Endodermal cell (in vitro differentiated cells): ENCODE results near the gene NOL8. TPM values are rescaled to one million over a fixed set of nuclear protein-coding genes. Genes with fewer than 3 reads are reported as not detected.

Experiments
- DNase-seq: peaks from one replicate; pipeline ENCODE4 v3.0.0-alpha.2; 2017
- H3K27ac ChIP-seq: 2 replicates; pipeline ENCODE4 v1.5.1; 2013; ENCODE audit warnings: mild to moderate bottlenecking, low read depth, low read length, moderate library complexity
- H3K27me3 ChIP-seq: 2 replicates; pipeline ENCODE4 v1.6.1; 2013; ENCODE audit warnings: mild to moderate bottlenecking, low read length, moderate library complexity; ENCODE audit not compliant: insufficient read depth, control insufficient read depth, poor library complexity, severe bottlenecking
- H3K36me3 ChIP-seq: 2 replicates; pipeline ENCODE4 v1.7.0; 2013; ENCODE audit warnings: mild to moderate bottlenecking, low read length, moderate library complexity; ENCODE audit not compliant: control insufficient read depth, insufficient read depth
- H3K4me1 ChIP-seq: one replicate; pipeline ENCODE4 v1.7.0; 2013; ENCODE audit warnings: low read length; ENCODE audit not compliant: control insufficient read depth, insufficient read depth
- H3K4me3 ChIP-seq: 2 replicates; pipeline ENCODE4 v1.5.1; 2013; ENCODE audit warnings: mild to moderate bottlenecking, low read length, moderate library complexity
- H3K9ac ChIP-seq: 2 replicates; pipeline ENCODE4 v1.6.1; 2013; ENCODE audit warnings: mild to moderate bottlenecking, low read length, moderate library complexity; ENCODE audit not compliant: poor library complexity, severe bottlenecking; ENCODE audit errors: extremely low read depth
- H3K9me3 ChIP-seq: 2 replicates; pipeline ENCODE4 v1.6.1; 2013; ENCODE audit warnings: mild to moderate bottlenecking, low read length, moderate library complexity; ENCODE audit not compliant: control insufficient read depth
- H3K27ac Mint-ChIP-seq: 2 replicates; pipeline ENCODE4 v1.8.0; 2020; ENCODE audit warnings: mixed read lengths
- H3K27me3 Mint-ChIP-seq: 2 replicates; pipeline ENCODE4 v1.8.0; 2021; ENCODE audit warnings: mild to moderate bottlenecking, mixed read lengths; ENCODE audit not compliant: insufficient read depth
- H3K36me3 Mint-ChIP-seq: 2 replicates; pipeline ENCODE4 v1.8.0; 2020; ENCODE audit warnings: low read depth, mixed read lengths
- H3K4me1 Mint-ChIP-seq: 2 replicates; pipeline ENCODE4 v1.8.0; 2020; ENCODE audit warnings: mixed read lengths
- H3K4me3 Mint-ChIP-seq: 2 replicates; pipeline ENCODE4 v1.8.0; 2020; ENCODE audit warnings: mild to moderate bottlenecking, moderate library complexity, mixed read lengths
- H3K9me3 Mint-ChIP-seq: 2 replicates; pipeline ENCODE4 v1.8.0; 2020; ENCODE audit warnings: mild to moderate bottlenecking, mixed read lengths
- CTCF ChIP-seq: fragments of 200-600 bp; sonication (generic); conservative IDR thresholded peaks from 2 replicates; pipeline ENCODE4 v1.5.0; 2021; ENCODE audit warnings: antibody characterized with exemption, mild to moderate bottlenecking
- WGBS, 2 experiments: methylation state at CpG; one replicate each; pipeline versions ENCODE4 v1.1.5 to v1.1.7; 2013; ENCODE audit warnings: missing lambda C conversion rate in 2 of 2, mixed read lengths in 1 of 2; ENCODE audit not compliant: insufficient coverage in 1 of 2, insufficient read length in 1 of 2; 5-methylcytosine and 5-hydroxymethylcytosine counted together
- total RNA-seq, 2 donors: library from RNA; stranded (reverse); fragmentation: NEBNext Ultra II Directional in 1 of 2; extraction: Animal tissue kit (Norgen Biotek cat#: 25700) in 1 of 2; gene quantifications; 2 replicates in 1 of 2; 3 replicates in 1 of 2; pipeline ENCODE4 v1.2.1, GENCODE V29; 2021

Gene NOL8
- total RNA-seq, 2 donors from 2014 or later: 30.0 to 31.7 TPM

- no peak for DNase-seq
- no peaks in the 10 kb centered on the region for H3K27me3 Mint-ChIP-seq
- no peaks in the 10 kb centered on the region for H3K9me3 Mint-ChIP-seq
- no peak overlapping the region for H3K4me3 ChIP-seq
- H3K4me3 Mint-ChIP-seq: no peak overlapping the region
- H3K9ac ChIP-seq: no peak overlapping the region
- H3K36me3 ChIP-seq: peaks cover 73% of the 10 kb centered on the region
- TF ChIP-seq CTCF: no peak
- H3K36me3 Mint-ChIP-seq: peaks cover 62% of the 10 kb centered on the region
- H3K4me1 ChIP-seq: peaks cover 5% of the 10 kb centered on the region
- H3K27ac Mint-ChIP-seq: no peak overlapping the region
- H3K9me3 ChIP-seq: no peaks in the 10 kb centered on the region
- peaks cover 8% of the 10 kb centered on the region for H3K4me1 Mint-ChIP-seq
- no peak overlapping the region for H3K27ac ChIP-seq
- WGBS, 2 experiments: 91 to 100% methylated on average over 2 to 3 of the region's 3 CpGs
- no peaks in the 10 kb centered on the region for H3K27me3 ChIP-seq
Observed at GRCh38 chr9:92310562-92310961, 14.6 kb downstream of the NOL8 start.

- H3K27me3 ChIP-seq: no peaks in the 10 kb centered on the region
- H3K4me1 ChIP-seq: peaks cover 5% of the 10 kb centered on the region
- Mint-ChIP-seq H3K27ac (no peak overlapping the region), H3K4me1 (peaks cover 8% of the 10 kb centered on the region), H3K4me3 (no peak overlapping the region), H3K27me3 (no peaks in the 10 kb centered on the region), H3K36me3 (peaks cover 67% of the 10 kb centered on the region), H3K9me3 (no peaks in the 10 kb centered on the region)
- no peak overlapping the region for H3K27ac ChIP-seq
- DNase-seq: no peak
- H3K4me3 ChIP-seq: no peak overlapping the region
- TF ChIP-seq CTCF: no peak
- H3K9me3 ChIP-seq: no peaks in the 10 kb centered on the region
- peaks cover 82% of the 10 kb centered on the region for H3K36me3 ChIP-seq
- H3K9ac ChIP-seq: no peak overlapping the region
Observed at GRCh38 chr9:92308893-92309292, 16.3 kb downstream of the NOL8 start.

GRCh38 chr9:92300936-92301335, 24.2 kb downstream of the NOL8 start:
- no peaks in the 10 kb centered on the region for H3K27me3 Mint-ChIP-seq
- H3K27ac Mint-ChIP-seq: no peak overlapping the region
- peaks cover 64% of the 10 kb centered on the region for H3K36me3 Mint-ChIP-seq
- no peaks in the 10 kb centered on the region for H3K9me3 Mint-ChIP-seq
- WGBS, 2 experiments: 92 to 100% methylated on average over 1 of the region's 1 CpG
- Histone ChIP-seq H3K27ac (no peak overlapping the region), H3K9ac (no peak overlapping the region), H3K4me3 (no peak overlapping the region), H3K4me1 (peaks cover 1% of the 10 kb centered on the region), H3K27me3 (no peaks in the 10 kb centered on the region), H3K9me3 (no peaks in the 10 kb centered on the region), H3K36me3 (peaks cover 81% of the 10 kb centered on the region)
- H3K4me3 Mint-ChIP-seq: no peak overlapping the region
- TF ChIP-seq CTCF: no peak
- peaks cover 2% of the 10 kb centered on the region for H3K4me1 Mint-ChIP-seq
- DNase-seq: no peak
